ENCODE data around the gene TTC28. TPM values are rescaled to one million over a fixed set of nuclear protein-coding genes. Genes with fewer than 3 reads are reported as not detected.

The TTC28 gene
- total and polyA plus RNA-seq, 10 of the 15 experiments (the other 5 are each of a cell fraction or from before 2014, with no cell fraction given): 0.15 to 8.4 (median 1.4) TPM

DNA sequence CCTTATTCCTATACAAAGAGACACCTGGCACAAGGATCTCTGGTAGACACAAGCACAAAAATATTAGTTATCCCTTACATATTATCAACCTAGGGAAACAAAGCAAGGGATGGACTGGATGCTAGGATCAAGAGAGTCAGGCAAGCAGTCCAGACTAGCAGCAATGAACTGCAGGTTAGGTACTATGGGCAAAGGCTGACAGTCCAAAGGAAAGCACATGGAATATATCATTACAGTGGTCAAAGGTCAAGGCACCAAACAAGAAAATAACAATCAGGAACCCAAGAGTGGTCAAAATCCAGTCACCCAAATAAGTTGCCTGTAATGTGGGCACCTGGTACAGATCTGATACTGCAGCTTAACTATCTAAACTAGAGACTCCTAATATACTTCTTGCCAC lies 77.7 kb downstream of the TTC28 start:
- ChIA-PET CTCF (interaction anchor here (0.6 to 3.4 kb wide), 14 partner anchors 7 to 581 kb away, joined by 3 to 152 read pairs (median 9); no protein-coding TSS in a partner anchor), SMC1A (ENCODE audit: uncharacterized antibody, unreplicated experiment) (interaction anchor here (1.1 to 3.7 kb wide), 10 partner anchors 9 to 644 kb away, joined by 3 to 137 read pairs (median 6); no protein-coding TSS in a partner anchor), POLR2A (interaction anchor here (0.5 kb wide), 1 partner anchor 107 kb away, joined by 3 read pairs; no protein-coding TSS in a partner anchor), RAD21 (ENCODE audit: unreplicated experiment) (interaction anchor here (0.9 to 3.8 kb wide), 4 partner anchors 157 to 552 kb away, joined by 3 to 67 read pairs (median 24); no protein-coding TSS in a partner anchor)
- Histone ChIP-seq H3K27me3 (replicated peaks in 1 of 2; ENCODE audit: control insufficient read depth in 2 of 2, insufficient read depth in 2 of 2, low read length in 1 of 2) (no peaks in the 10 kb centered on the region), H2AFZ (ENCODE audit: control insufficient read depth, low read depth, low read length) (no peak overlapping the region), H4K20me1 (ENCODE audit: control insufficient read depth, insufficient read depth) (no peaks in the 10 kb centered on the region), H3K79me2 (ENCODE audit: control insufficient read depth, insufficient read depth, low read length) (no peaks in the 10 kb centered on the region), H3K9ac (ENCODE audit: control insufficient read depth, insufficient read depth, low read length) (no peak overlapping the region), H3K9me3 (replicated peaks; ENCODE audit: control insufficient read depth, insufficient read depth, low read length) (no peaks in the 10 kb centered on the region), H3K4me3 (no peak overlapping the region), H3K4me2 (ENCODE audit: control insufficient read depth, insufficient read depth) (no peak overlapping the region), H3K36me3 (ENCODE audit: control insufficient read depth in 2 of 2, insufficient read depth in 2 of 2, low read length in 1 of 2) (no peaks in the 10 kb centered on the region), H3K4me1 (ENCODE audit: control insufficient read depth, insufficient read depth, low read length) (no peaks in the 10 kb centered on the region), H3K27ac (ENCODE audit: control insufficient read depth, insufficient read depth) (no peak overlapping the region)
- no peak for TF ChIP-seq FOXK2 (IDR thresholded peaks at IDR 0.05)
- TF ChIP-seq RCOR1 (conservative IDR thresholded peaks at IDR 0.05; ENCODE audit: low read depth, low read length): no peak
- TF ChIP-seq POLR2A (IDR thresholded peaks at IDR 0.05; ENCODE audit: low read depth, low read length): no peak
- no peak for TF ChIP-seq ZBED1 (IDR thresholded peaks at IDR 0.05; ENCODE audit: borderline replicate concordance)
- no peak for TF ChIP-seq RB1 (IDR thresholded peaks at IDR 0.05; ENCODE audit: borderline replicate concordance)
- TF ChIP-seq, protein P1, sequence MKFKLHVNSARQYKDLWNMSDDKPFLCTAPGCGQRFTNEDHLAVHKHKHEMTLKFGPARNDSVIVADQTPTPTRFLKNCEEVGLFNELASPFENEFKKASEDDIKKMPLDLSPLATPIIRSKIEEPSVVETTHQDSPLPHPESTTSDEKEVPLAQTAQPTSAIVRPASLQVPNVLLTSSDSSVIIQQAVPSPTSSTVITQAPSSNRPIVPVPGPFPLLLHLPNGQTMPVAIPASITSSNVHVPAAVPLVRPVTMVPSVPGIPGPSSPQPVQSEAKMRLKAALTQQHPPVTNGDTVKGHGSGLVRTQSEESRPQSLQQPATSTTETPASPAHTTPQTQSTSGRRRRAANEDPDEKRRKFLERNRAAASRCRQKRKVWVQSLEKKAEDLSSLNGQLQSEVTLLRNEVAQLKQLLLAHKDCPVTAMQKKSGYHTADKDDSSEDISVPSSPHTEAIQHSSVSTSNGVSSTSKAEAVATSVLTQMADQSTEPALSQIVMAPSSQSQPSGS (IDR thresholded peaks at IDR 0.05; ENCODE audit: low read length): no peak
- TF ChIP-seq, protein P2, sequence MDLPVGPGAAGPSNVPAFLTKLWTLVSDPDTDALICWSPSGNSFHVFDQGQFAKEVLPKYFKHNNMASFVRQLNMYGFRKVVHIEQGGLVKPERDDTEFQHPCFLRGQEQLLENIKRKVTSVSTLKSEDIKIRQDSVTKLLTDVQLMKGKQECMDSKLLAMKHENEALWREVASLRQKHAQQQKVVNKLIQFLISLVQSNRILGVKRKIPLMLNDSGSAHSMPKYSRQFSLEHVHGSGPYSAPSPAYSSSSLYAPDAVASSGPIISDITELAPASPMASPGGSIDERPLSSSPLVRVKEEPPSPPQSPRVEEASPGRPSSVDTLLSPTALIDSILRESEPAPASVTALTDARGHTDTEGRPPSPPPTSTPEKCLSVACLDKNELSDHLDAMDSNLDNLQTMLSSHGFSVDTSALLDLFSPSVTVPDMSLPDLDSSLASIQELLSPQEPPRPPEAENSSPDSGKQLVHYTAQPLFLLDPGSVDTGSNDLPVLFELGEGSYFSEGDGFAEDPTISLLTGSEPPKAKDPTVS (IDR thresholded peaks at IDR 0.05; ENCODE audit: low read depth, low read length): no peak
- TF ChIP-seq KLF5 (IDR thresholded peaks at IDR 0.05; ENCODE audit: partially characterized antibody): no peak
- no peak for TF ChIP-seq CREB1 (IDR thresholded peaks at IDR 0.05; ENCODE audit: low read depth)
- TF ChIP-seq MYC (IDR thresholded peaks at IDR 0.05; ENCODE audit: insufficient read depth, insufficient read length, insufficient replicate concordance, low read length, severe bottlenecking): no peak
- TF ChIP-seq, protein P3, sequence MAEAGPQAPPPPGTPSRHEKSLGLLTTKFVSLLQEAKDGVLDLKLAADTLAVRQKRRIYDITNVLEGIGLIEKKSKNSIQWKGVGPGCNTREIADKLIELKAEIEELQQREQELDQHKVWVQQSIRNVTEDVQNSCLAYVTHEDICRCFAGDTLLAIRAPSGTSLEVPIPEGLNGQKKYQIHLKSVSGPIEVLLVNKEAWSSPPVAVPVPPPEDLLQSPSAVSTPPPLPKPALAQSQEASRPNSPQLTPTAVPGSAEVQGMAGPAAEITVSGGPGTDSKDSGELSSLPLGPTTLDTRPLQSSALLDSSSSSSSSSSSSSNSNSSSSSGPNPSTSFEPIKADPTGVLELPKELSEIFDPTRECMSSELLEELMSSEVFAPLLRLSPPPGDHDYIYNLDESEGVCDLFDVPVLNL (IDR thresholded peaks at IDR 0.05; ENCODE audit: low read depth, low read length): no peak
- no peak for TF ChIP-seq BRCA1 (IDR thresholded peaks at IDR 0.05; ENCODE audit: low read depth, low read length)
- no peak for TF ChIP-seq STAT3 (IDR thresholded peaks at IDR 0.05; ENCODE audit: low read depth, low read length)
- TF ChIP-seq, protein P4, sequence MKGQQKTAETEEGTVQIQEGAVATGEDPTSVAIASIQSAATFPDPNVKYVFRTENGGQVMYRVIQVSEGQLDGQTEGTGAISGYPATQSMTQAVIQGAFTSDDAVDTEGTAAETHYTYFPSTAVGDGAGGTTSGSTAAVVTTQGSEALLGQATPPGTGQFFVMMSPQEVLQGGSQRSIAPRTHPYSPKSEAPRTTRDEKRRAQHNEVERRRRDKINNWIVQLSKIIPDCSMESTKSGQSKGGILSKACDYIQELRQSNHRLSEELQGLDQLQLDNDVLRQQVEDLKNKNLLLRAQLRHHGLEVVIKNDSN (IDR thresholded peaks at IDR 0.05; ENCODE audit: borderline replicate concordance, extremely low read length, insufficient read depth, low read depth, low read length): no peak
- TF ChIP-seq POLR2AphosphoS2 (IDR thresholded peaks at IDR 0.05; ENCODE audit: low read depth, low read length): no peak
- no peak for TF ChIP-seq HCFC1 (IDR thresholded peaks at IDR 0.05; ENCODE audit: low read length)
- TF ChIP-seq, protein P5, sequence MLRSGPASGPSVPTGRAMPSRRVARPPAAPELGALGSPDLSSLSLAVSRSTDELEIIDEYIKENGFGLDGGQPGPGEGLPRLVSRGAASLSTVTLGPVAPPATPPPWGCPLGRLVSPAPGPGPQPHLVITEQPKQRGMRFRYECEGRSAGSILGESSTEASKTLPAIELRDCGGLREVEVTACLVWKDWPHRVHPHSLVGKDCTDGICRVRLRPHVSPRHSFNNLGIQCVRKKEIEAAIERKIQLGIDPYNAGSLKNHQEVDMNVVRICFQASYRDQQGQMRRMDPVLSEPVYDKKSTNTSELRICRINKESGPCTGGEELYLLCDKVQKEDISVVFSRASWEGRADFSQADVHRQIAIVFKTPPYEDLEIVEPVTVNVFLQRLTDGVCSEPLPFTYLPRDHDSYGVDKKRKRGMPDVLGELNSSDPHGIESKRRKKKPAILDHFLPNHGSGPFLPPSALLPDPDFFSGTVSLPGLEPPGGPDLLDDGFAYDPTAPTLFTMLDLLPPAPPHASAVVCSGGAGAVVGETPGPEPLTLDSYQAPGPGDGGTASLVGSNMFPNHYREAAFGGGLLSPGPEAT (IDR thresholded peaks at IDR 0.05; ENCODE audit: low read depth): no peak
- no TSS peak for BruUV-seq (replicated peaks)
- FAIRE-seq (no peak), ATAC-seq (no peak), DNase-seq (ENCODE audit: low read depth, low spot score) (no peak)
- intact Hi-C loops (cut with micrococcal nuclease; ENCODE audit: unreplicated experiment): loop anchor here (2.0 to 10.0 kb wide), 3 partner anchors 437 to 645 kb away; no protein-coding TSS in a partner anchor
- in situ Hi-C loops (cut with MboI): loop anchor here (5.0 kb wide), 2 partner anchors 225 to 435 kb away; no protein-coding TSS in a partner anchor

Measured in GM12878 (cell line).